ENCODE results near the gene FCHSD2.

DNA sequence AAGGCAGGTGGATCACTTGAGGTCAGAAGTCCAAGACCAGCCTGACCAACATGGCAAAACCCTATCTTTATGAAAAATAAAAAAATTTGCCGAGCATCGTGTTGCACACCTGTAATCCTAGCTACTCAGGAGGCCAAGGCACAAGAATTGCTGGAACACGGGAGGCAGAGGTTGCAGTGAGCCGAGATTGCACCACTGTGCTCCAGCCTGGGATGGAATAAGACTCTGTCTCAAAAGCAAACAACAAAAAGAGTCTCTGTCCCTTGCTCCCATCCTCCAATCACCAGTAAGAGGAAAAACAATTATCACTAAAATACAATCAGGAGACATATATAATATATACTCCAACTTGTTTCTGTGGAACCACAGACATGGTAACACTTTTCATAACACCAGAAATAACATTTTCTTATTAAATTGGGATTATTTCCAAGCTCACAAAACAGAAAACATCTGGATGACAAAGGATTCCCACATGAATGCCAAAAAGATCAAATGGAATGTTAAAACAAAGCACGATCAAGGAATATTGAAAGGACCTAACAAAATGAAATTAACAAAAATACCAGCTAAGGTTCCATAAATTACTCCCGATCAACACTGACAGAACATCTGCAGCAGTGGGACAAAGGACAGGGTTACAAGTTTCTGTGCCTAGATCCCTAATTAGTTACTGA lies 15.2 kb downstream of the FCHSD2 start:
- TF ChIP-seq, protein P1, sequence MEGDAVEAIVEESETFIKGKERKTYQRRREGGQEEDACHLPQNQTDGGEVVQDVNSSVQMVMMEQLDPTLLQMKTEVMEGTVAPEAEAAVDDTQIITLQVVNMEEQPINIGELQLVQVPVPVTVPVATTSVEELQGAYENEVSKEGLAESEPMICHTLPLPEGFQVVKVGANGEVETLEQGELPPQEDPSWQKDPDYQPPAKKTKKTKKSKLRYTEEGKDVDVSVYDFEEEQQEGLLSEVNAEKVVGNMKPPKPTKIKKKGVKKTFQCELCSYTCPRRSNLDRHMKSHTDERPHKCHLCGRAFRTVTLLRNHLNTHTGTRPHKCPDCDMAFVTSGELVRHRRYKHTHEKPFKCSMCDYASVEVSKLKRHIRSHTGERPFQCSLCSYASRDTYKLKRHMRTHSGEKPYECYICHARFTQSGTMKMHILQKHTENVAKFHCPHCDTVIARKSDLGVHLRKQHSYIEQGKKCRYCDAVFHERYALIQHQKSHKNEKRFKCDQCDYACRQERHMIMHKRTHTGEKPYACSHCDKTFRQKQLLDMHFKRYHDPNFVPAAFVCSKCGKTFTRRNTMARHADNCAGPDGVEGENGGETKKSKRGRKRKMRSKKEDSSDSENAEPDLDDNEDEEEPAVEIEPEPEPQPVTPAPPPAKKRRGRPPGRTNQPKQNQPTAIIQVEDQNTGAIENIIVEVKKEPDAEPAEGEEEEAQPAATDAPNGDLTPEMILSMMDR (IDR thresholded peaks at IDR 0.05) = no peak
- TF ChIP-seq EZH2 (IDR thresholded peaks at IDR 0.05; ENCODE audit: borderline replicate concordance, insufficient read depth, low read depth, low read length, poor library complexity, severe bottlenecking) = no peak

Data from B cell (primary cell).